ENCODE results near the gene MPRIP. TPM values are rescaled to one million over a fixed set of nuclear protein-coding genes. Genes with fewer than 3 reads are reported as not detected.

MPRIP gene
- total RNA-seq, 1 donor from 2014 or later: 293 TPM

GRCh38 chr17:17086585-17086984, 44.3 kb downstream of the MPRIP start:
- DNase-seq (ENCODE audit: low spot score): peak; percentile 14

GRCh38 chr17:17087424-17088015, 45.3 kb downstream of the MPRIP start:
- peak; percentile 82 for DNase-seq (ENCODE audit: low spot score)

GRCh38 chr17:17088086-17088485, 45.8 kb downstream of the MPRIP start:
- peak; percentile 57 for DNase-seq (ENCODE audit: low spot score)

DNA sequence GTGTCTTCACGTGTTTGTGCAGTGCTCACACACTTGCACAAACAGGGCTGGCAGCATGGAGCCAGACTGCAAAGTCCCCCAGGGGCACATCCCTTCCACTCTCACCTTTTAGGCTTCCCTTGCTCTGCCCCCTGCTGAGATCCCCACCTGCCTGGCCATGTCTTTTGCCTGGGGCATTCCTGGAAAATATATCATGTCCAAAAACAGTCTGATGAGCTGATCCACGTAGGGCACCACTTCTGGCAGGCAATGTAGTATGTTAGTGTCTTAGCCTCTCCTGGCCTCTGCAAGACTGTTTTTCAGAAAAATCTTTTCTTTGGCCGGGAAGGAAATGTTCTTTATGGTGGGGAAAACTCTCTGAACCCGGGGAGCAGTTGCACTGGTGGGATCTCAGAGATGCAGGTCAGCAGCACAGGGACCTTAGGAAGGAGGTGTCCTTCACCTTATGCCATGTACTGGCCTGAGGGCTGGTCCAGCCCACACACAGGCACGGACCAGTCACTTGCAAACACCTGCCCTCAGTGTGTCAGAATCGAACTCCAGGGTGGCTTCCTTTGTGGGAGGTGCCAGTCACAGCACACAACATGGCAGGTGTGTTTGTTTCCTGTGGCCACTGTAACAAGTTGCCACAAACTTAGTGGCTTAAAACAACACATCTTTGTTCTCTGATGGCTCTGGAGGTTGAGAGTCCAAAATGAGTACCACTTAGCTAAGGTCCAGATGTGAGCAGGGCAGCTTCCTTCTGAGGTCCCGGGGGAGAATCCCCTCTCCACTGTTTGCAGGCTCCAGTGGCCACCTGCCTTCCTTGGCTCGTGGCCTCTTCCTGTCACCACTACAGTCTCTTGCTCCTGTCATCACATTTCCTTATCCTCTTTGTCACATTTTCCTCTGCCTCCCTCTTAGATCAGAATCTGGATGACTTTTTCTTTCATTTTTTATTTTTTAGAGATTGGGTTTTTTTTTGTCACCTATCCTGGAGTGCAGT, 46.6 kb downstream of the MPRIP start:
- DNase-seq (ENCODE audit: low spot score): peak; percentile 51

DNA sequence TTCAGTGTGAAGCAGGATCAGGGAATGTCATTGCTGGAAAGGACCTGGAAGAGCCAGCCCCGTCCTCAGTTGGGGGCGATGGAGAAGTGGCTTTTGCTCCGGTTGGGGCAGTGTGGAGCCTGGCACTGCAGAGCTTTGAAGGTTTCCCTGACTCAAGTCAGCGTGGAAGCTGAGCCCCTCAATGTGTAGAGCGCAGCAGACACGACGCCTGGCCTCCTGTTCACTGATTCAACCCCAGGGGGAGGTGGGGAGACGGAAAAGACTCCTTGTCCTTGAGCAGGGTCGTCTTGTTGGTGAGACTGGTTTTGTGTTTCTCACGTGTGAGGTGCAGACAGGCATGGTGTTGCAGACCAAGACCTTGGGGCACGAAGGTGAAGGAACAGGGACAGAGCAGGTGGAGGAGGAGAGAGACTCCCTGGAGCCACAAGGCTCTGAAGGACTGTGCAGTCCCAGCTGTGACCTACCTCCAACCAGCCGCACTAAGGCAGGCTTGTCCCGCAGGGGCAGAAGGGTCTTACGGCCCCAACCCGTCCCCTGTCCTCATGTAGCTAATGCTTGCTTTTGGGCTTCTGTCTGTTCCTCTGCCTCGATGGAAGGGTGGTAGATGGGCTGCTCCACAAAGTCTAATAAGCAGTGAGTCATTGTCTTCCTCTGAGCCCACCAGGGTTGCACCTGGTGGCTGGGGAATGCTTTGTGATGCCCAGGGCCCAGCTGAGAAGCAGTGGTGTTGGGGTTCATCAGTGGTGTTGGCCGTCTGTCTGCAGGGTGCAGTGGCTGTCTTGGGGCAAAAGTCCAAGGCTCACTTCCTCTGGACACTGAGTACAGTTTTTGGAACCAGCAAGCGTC, 47.8 kb downstream of the MPRIP start:
- peak; percentile 74 for DNase-seq (ENCODE audit: low spot score)

- DNase-seq (ENCODE audit: low spot score): peak; percentile 57
These were observed 48.4 kb downstream of the MPRIP start for GRCh38 chr17:17090642-17091103.

DNA sequence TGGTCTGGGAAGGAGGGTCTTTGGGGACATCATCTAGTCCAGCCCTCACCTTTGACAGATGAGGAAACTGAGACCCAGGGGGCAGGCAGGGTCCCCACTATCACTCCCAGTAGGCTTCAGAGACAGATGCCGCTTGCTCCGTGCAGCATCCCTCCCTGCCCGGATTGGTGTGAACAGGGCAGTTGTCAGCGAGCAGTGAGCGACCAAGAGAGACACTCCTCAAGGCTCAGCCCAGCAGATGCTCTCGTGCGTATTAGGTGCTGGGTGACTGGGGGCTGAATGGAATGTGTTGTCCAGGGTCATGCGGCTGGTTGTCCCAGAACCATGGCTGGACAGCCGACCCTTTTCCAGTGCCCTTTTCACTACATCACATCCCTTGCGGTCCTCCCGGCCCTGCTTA, 49.0 kb downstream of the MPRIP start:
- no peak for DNase-seq (ENCODE audit: low spot score)

GRCh38 chr17:17091856-17092756, 49.8 kb downstream of the MPRIP start:
- DNase-seq (ENCODE audit: low spot score): no peak

DNA sequence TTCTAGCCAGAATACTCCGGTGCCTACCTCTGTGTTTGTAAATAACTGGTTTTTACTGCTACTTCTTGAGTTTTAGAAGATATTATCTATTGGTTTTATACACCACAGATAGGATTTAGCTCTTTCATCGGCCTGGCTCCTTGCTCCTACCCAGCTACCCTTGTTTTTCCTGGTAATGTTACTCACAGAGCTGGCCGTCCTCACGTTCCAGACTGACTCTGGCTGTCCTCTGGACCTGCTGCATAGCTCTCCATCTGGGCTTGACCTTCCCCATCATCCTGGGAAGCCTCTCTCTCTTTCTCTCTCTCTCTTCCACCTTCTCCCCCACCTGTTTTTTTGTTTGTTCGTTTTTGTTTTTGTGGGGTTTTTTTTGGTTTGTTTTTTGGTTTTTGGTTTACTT, 51.5 kb downstream of the MPRIP start:
- DNase-seq (ENCODE audit: low spot score): no peak

GRCh38 chr17:17096438-17097178, 54.4 kb downstream of the MPRIP start:
- DNase-seq (ENCODE audit: low spot score): no peak

GRCh38 chr17:17097763-17098345, 55.6 kb downstream of the MPRIP start:
- no peak for DNase-seq (ENCODE audit: low spot score)

DNA sequence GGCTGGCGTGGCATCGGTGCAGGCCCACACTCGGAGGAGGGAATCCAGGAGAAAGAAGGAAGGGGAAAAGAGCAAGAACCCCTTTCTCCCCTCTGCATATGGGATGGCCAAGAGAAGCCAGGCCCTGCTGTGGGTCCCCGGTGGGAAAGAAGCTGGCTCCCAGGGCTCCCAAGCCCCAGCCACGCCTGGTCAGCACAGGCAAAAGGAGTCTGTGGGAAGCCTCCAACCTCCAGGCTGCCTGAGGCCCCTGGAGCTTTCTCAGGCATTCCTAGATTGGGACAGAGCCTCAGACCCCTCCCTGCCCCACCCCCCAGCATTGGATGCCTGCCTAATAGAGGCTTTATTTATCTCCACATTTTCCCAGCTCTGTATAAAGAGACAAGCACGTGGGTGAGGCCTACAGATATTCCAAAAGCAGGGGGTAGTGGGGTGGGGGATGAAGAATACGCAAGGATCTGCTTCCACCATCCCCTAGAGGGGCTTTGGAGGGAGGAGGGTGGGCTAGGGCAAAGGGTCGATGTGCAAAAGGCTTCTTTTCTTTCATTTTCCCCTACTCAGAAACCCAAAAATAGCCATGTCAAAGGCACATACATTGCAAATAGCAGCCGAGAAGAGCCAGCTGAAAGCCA, 56.4 kb downstream of the MPRIP start:
- no peak for DNase-seq (ENCODE audit: low spot score)

DNA sequence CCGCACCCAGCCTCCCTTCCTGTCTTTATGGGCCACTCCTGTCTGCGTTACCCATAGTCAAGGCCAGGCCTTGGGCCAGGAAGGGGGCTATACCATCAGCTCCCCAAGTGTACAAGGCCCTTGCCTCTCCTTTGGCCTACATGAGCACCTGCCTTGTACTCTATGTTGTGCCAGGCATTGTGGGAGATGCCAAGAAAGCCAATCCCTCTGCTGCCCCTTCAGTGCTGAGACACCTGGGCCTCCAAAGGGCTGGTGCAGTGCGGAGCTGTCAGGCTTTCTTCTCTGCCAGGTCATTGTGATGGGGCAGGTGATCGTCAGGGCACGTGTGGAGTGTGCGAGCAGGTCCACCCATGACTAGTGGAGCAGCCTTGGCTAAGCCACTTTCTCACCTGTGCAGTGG, 59.9 kb downstream of the MPRIP start:
- DNase-seq (ENCODE audit: low spot score): no peak

- DNase-seq (ENCODE audit: low spot score): no peak
These were observed 60.9 kb downstream of the MPRIP start for GRCh38 chr17:17103160-17103559.

DNA sequence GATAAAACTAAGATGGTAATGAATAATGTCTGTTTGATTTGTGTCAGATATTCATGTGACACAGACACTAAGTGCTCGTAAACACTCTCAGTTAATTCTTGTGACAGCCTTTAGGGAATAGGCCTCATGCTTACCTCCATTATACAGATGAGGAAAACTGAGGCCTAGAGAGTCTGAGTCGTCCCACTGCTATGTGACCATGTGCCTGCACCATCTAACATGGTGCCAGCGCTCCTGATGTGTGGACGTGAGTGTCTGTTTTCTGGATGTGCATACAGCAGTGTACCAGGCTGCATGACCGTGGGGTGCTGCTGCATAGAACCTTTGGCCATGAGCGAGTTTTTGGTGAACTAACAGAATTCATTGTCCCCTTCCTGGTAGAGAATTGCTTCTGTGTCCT, 61.8 kb downstream of the MPRIP start:
- no peak for DNase-seq (ENCODE audit: low spot score)

DNA sequence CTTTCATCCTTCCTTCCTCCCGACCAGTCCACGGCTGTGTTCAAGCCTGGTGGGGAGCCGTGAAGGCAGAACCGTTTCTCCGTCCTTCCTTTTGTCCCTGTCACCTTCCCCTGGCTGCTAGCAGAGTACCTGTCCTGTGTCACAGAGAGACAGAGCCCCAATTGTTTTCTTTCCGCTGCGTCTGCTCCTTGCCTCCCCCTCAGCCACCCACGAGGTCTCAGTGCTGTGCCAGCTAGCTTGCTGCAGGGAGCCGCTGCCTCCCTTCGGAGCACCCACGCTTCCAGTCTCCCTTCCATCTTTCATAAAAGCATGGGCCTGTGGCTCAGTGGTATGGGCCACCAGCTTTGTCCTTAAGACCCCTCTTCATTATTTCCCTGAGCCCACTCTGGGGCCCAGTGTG, 62.2 kb downstream of the MPRIP start:
- DNase-seq (ENCODE audit: low spot score): no peak

GRCh38 chr17:17105976-17106375, 63.7 kb downstream of the MPRIP start:
- no peak for DNase-seq (ENCODE audit: low spot score)

DNA sequence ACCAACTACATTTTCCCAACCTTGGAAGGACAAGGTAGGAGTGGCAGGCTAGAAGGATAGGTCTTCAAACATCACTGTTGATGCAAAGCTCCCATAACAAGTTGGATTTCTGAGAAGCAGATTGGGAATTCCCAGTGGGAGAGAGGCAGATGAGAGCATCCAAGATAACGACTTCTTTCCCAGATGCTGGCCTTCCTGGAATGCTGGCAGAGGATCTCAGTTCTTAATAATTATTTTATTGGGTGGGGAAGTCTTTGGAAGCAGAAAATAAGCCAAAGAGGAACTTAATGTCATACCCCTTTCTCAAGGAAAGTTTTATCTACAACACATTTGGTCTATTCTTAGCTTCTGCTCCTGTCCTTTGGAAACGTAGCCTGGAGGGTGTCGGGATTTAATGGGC, 64.5 kb downstream of the MPRIP start:
- DNase-seq (ENCODE audit: low spot score): no peak

DNA sequence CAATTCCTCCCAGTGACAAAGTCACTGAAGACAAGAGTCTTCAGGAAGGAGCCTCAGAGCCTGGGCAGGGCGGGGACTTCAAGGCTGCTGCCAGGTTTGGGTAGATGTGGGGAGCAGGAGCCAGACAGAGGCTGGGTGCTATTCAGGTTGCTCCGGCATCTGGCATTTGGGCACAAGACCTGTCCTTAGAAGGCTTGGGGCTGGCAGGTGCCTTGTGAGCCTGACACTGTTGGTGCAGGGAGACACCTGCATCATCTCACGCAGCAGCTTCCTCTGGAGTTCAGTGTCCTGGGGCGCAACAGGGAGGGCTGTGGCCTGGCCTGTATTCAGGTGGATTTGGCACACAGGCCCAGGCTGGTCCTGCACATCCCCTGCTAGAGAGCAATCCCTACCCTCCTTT, 65.0 kb downstream of the MPRIP start:
- no peak for DNase-seq (ENCODE audit: low spot score)

Data from mesenteric fat pad (tissue), 1 donor.